CD4-positive, alpha-beta T cell treated with Interleukin-6 for 4 hours (primary cell): Measurements from ENCODE around the gene EDRF1.
"Not testable (repeated sequence)": the region's sequence is repeated elsewhere in the genome, so short reads cannot be mapped to it uniquely, and the experiment has no call there.

Source experiments
- DNase-seq: peaks from one replicate; pipeline ENCODE4 v3.0.0-alpha.2; 2020; ENCODE audit warnings: mixed read lengths

Gene EDRF1

DNA sequence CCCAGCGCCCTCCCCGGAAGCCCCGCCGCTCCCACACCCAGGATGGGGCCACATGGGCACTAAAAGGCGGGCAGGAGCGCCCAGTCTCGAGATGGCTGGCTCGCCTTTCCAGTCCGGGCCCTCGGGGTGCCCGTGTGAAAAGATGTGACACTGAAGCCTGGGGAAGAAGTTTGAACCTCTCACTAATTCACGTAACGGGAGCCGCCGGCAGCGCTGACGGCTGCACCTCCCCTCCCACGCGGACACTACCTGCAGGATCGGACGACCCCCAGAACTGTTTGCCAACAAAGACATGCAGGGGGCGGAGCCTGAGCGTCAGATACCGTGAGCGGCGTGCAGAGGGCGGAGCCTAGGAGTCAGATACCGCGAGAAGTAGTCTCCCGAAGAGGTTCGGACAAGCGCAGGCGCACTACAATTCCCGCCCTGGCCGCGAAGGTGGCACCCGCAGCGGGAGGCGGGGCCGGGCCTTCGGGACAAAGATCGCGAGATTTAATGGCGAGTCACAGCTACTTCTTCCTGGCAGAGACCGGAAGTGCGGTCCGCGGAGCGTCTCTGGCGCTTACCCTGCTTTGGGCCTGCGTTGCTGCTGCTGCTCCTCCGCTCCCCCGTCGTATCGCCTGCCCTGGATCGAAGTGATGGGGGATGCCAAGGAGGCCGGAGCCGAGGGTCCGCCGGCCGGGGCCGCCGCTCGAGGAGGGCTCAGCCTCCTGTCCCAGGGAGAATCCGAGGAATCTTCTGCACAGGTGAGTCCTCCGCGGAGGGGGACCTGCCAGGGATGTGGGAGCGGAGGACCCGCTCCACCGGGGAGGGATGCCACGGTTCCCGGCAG is at the start of gene EDRF1:
Gene EDRF1 (plus strand): TSS at position 537 of the 829 bp plus-strand sequence. CDS start 99 bp downstream, at position 636.
- peak; percentile 99 for DNase-seq

- DNase-seq, result no peak
Observed at GRCh38 chr10:125672884-125673283, 46.6 kb upstream of the EDRF1 start.

GRCh38 chr10:125679436-125679835 is 40.1 kb upstream of the EDRF1 start:
- no peak for DNase-seq

- no peak for DNase-seq
Observed at GRCh38 chr10:125683063-125683462, 36.4 kb upstream of the EDRF1 start, which contains the start of gene TEX36. Gene TEX36 (minus strand): TSS chr10:125683163. CDS start chr10:125682989, 174 bp downstream.

DNA sequence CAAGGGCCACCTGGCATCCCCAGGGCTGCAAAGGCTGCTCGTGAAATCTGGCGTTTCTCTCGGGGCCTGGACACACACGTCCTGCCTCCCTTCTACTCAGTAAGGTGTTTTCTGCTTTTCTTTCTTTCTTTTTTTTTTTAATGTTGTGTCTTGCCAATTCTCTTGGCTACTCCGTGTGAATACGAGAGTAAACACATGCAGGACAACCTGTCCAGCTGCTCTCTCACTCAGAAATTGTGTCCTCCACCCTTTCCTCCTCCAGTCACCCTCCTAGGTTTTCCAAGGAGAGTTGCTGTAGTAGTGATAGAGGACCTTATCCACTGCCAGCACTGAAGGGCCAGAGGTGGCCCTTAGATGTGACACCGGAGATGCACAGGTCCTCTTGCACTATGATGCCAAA is 35.7 kb upstream of the EDRF1 start:
- DNase-seq, result no peak

DNA sequence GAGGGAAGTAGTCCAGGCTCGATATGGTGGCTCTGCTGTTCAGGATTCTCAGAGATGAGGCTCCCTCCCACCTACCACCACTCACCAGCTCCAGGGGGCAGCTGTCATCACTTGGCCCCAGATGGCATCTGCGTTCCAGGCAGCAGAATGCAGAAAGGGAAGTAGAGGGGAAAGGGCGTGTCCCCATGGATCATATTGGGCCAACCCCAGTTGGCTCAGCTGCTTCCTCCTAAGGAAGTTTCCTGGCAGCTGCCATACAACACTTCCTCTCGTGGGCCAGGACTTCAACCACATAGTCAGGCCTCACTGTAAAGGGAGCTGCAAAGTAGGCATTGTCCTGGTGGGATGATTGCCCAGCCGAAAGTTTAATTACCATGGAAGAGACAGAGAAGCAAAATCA is 34.9 kb upstream of the EDRF1 start:
- no peak for DNase-seq

- no peak for DNase-seq
Observed at GRCh38 chr10:125687507-125688185, 31.9 kb upstream of the EDRF1 start.

GRCh38 chr10:125689955-125690569 is 29.4 kb upstream of the EDRF1 start:
- no peak for DNase-seq

DNA sequence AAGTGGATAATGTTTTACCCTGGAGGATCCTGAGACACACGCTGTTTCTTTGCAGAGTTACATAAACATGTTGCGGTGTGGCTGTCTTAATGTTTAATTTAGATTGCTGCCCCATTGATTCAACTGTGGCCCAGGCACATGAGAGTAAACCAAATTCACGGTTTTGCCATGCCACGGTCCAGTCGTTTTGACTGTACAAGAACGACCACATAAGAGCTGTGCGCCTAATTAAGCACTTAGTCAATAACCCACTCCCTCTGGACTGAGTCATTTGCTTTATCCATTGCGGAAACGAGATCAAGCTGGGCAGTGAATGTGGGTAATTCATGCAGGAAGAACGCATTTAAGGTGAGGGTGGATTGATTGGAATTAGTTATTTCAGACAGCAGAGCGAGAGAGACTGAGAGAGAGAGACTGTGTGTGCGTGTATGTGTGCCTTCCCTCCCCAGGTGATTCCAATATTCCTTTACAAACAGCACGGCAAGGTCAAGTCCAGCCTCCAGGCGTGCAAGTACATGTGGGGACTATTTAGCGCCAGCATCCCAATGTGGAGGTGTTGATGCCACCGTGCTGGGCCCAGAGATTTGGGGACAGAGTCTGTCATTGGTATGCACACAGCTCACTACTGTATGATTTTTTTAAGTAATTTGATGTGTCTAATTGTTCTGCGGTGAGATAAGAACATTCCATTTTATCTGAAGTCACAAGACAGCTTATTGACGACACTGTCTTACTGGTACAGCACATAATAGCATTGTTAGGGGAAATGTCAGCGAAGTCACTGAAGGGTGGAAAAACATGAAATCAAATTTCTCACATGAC is 28.1 kb upstream of the EDRF1 start:
- no peak for DNase-seq

- no peak for DNase-seq
Observed at GRCh38 chr10:125692196-125692595, 27.3 kb upstream of the EDRF1 start.

DNA sequence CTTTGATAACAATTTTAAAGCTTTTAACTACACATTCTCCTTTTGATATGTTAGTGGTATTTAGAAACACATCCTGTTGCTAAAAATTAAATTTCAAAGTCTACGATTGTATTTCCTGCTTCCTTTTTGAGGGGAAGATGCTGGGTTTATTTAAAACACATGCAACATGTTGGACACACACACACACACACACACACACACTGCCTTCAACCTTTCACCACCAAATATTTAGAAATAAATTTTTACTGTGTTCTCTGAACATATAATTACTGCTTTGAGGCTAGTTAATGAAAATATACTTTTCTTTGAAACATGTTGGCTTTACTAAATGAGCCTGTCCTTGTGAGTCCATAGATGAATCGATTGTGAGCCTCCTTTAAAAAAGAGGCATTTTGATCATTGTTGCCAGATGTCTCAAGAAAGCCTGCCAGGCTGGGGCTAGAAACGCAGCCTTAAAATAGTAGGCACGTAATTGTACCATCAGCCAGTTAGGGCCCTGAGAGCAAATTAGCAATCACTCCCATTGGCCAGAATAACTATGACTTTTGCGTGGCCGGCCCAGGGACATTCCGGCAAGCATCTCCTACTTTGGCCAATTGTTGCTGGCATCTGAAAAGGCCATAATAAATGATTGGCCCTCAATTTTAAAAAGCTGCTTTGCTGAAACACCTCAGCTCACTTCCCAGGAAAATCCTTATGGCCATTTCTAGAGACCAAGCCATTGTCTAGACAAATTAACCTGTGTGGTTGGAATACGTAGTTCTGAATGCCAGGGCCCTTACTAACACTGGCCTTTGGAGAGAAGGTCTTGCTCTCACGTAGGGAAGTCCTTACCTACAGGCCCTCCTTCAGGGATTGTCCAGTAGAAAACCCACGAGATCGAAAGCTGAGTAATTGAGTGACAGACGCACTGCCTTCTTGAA is 26.6 kb upstream of the EDRF1 start:
- DNase-seq, result no peak

DNA sequence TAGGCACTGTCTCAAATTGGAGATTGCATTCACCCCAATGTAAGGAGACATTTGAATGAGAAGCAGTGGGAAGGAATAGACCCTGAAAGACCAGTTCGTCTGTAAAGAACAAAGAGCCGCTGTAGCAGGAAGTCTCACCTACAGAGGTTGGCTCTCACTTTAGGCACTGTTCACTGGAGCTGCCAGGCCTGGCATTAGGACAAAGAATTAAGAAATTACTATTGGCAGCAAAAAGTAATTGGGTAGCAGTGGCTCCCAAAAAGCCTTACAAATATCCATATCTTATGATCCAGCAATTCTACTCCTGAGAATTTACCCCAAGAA is 26.0 kb upstream of the EDRF1 start:
- DNase-seq, result no peak

GRCh38 chr10:125694883-125695282 is 24.6 kb upstream of the EDRF1 start:
- no peak for DNase-seq

- DNase-seq, result not testable (repeated sequence)
Observed at GRCh38 chr10:125696884-125697283, 22.6 kb upstream of the EDRF1 start.

DNA sequence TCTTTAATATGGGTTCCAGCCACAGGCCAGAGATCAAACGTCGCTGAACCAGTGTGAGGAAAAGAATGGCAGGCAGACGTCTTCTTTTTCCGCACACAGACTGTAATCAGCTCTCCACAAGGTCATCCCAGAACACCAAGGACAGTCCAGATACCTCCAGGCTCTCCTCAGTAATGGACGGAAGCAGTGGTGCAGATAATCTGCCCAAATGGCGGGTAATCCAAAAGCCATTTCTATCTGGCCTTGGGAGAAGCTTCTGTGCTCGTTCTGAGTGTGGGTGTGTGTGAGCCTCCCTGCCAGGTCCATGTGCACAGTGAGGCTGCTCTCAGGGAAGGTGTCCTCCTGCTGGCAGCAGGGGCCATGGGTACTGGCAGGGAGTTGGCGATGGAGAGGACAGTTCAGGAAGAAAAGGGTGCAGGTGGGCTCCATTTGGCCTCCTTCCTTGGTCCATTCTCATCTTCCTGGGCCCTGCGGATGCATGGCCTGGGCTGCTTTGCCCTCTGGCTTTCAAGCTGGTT is 21.0 kb upstream of the EDRF1 start:
- DNase-seq, result no peak

GRCh38 chr10:125699562-125700143 is 19.9 kb upstream of the EDRF1 start:
- no peak for DNase-seq

GRCh38 chr10:125700355-125700911 is 19.1 kb upstream of the EDRF1 start:
- DNase-seq, result no peak

DNA sequence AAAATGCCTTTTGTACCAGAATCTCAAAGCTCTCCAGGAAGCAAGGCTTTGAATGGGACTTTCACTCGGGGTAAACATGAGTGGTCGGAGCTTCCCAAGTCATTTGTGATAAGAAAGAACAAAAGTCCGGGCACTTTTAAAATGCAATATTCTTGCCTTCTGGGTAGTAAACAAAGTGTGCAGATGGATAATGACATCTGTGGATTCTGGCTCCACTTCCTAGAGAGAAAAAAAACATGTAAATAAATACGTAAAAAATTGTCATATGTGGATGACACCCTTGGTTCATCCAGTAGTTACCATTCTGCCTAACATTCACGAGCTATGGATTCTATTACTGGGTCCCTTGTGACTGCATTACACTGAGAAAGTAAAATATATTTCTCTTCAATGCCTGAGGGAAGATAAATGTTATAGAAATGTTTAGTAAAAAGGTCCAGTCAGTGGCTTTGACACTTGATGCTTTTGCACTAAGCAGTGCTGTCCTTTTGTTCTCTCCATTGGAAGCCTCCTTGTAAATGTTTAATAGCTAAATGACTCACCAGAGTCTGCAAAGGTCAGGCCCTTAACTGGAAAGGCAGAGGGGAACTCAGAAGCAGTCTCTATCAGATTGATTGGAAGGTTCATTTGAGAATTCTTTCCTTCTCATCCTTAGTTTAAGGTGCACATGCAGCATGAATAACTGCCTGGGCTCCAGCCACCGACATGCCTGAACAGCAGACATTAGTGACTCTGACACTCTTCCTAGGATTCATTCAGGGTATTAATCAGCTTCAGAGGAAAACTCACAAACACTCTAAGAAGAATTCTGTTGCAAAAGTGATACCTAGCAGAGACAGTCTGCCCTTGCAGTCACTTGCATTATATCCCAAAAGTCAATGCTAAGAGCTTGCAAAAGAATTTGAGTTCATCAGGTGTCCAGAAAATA is 11.7 kb upstream of the EDRF1 start:
- no peak for DNase-seq

GRCh38 chr10:125708971-125709503 is 10.5 kb upstream of the EDRF1 start:
- no peak for DNase-seq
